Pericardium fibroblast (primary cell): ENCODE data around the gene PTRHD1. TPM values are rescaled to one million over a fixed set of nuclear protein-coding genes. Genes with fewer than 3 reads are reported as not detected.

Experiments
- total RNA-seq: library from RNA; depleted of rRNA; stranded (reverse); fragments of >200 nt; gene quantifications from 2 replicates; pipeline ENCODE4 v1.2.3, GENCODE V29; 2015

PTRHD1 gene, protein sequence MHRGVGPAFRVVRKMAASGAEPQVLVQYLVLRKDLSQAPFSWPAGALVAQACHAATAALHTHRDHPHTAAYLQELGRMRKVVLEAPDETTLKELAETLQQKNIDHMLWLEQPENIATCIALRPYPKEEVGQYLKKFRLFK
- 74.7 and 97.1 TPM in 2 replicates for total RNA-seq

GRCh38 chr2:24792874-24793760 is at the start of gene PTRHD1, which contains the start of gene CENPO:
TSS of gene PTRHD1 (minus strand) at chr2:24793391. CDS start at chr2:24793377, 14 bp downstream.
TSS of gene CENPO (plus strand) at chr2:24793425. CDS start at chr2:24793920, 495 bp downstream.

Other genes with a start within 250 kb of the PTRHD1 start
- 5.6 and 5.8 TPM in 2 replicates for gene CENPO, start within 50 bp of the PTRHD1 start, total RNA-seq
- gene ADCY3, start 126.8 kb upstream of the PTRHD1 start, total RNA-seq = 46.4 and 51.9 TPM in 2 replicates
- gene DNAJC27, start 178.6 kb upstream of the PTRHD1 start, total RNA-seq = 1.5 and 2.1 TPM in 2 replicates
- 0.47 and 0.60 TPM in 2 replicates for gene EFR3B, start 248.7 kb upstream of the PTRHD1 start, total RNA-seq